Measurements from ENCODE around the gene S100A14. TPM values are rescaled to one million over a fixed set of nuclear protein-coding genes. Genes with fewer than 3 reads are reported as not detected.

Gene S100A14
- total and polyA plus RNA-seq, 4 donors, result 1.7 to 4.4 (median 3.3) TPM

- Histone ChIP-seq H3K36me3 (ENCODE audit: control insufficient read depth in 4 of 4, insufficient read depth in 3 of 4, low read depth in 1 of 4, low read length in 3 of 4) (peaks cover 9 to 32% (median 29%) of the 10 kb centered on the region in 4 donors), H3K27me3 (ENCODE audit: control insufficient read depth in 4 of 4, insufficient read depth in 4 of 4, low read length in 3 of 4) (no peaks in the 10 kb centered on the region), H3K4me3 (ENCODE audit: low read depth in 1 of 3, low read length in 3 of 3) (peak overlapping the region; percentile 80 to 92 (median 90)), H3K9ac (ENCODE audit: low read depth in 1 of 2, low read length in 2 of 2) (peak overlapping the region; percentile 83 to 87), H3K27ac (ENCODE audit: low read depth in 1 of 2, low read length in 2 of 2) (peak overlapping the region; percentile 89 to 96), H3K4me1 (ENCODE audit: control insufficient read depth in 4 of 4, insufficient read depth in 4 of 4, low read length in 3 of 4) (peaks cover 1 to 12% (median 9%) of the 10 kb centered on the region in 4 donors), H3K9me3 (ENCODE audit: control insufficient read depth in 4 of 4, low read length in 3 of 4) (no peaks in the 10 kb centered on the region)
- WGBS, result 45% methylated on average over 8 of the region's 8 CpGs
- no peak for TF ChIP-seq ATF3 (IDR thresholded peaks at IDR 0.05)
- TF ChIP-seq TAF1 (conservative IDR thresholded peaks at IDR 0.05), result no peak
- no peak for TF ChIP-seq JUND (IDR thresholded peaks at IDR 0.05)
- TF ChIP-seq FOXA2 (IDR thresholded peaks at IDR 0.05), result no peak
- TF ChIP-seq CTCF (IDR thresholded peaks at IDR 0.05; ENCODE audit: low read depth, low read length, missing input control), result no peak
- no peak for TF ChIP-seq MAX (IDR thresholded peaks at IDR 0.05)
- TF ChIP-seq NR2F2 (IDR thresholded peaks at IDR 0.05), result no peak
- no peak for TF ChIP-seq YY1 (IDR thresholded peaks at IDR 0.05)
- no peak for TF ChIP-seq ZBTB33 (IDR thresholded peaks at IDR 0.05)
- no peak for TF ChIP-seq HNF4A (conservative IDR thresholded peaks at IDR 0.05)
- TF ChIP-seq EGR1 (IDR thresholded peaks at IDR 0.05; ENCODE audit: low read depth in 2 of 2), result no peak
- TF ChIP-seq GABPA (IDR thresholded peaks at IDR 0.05 in 1 of 2, conservative IDR thresholded peaks at IDR 0.05 in 1 of 2), result no peak
- TF ChIP-seq SP1 (IDR thresholded peaks at IDR 0.05), result no peak
- no peak for TF ChIP-seq RAD21 (IDR thresholded peaks at IDR 0.05)
- no peak for TF ChIP-seq HNF4G (IDR thresholded peaks at IDR 0.05)
- TF ChIP-seq FOXA1 (IDR thresholded peaks at IDR 0.05), result no peak
- no peak for TF ChIP-seq REST (IDR thresholded peaks at IDR 0.05)
- DNase-seq (ENCODE audit: low spot score), result no peak
These were observed 43.0 kb upstream of the S100A14 start for GRCh38 chr1:153659175-153659534.
